Loucy (cell line): ENCODE measurements around the gene GLIPR2.
"Not testable (repeated sequence)": the region's sequence is repeated elsewhere in the genome, so short reads cannot be mapped to it uniquely, and the experiment has no call there.

ENCODE experiments used
- H2AFZ ChIP-seq: fragments of 200-600 bp; sonication (generic); 2 replicates; pipeline ENCODE4 v1.6.0; 2016; ENCODE audit warnings: antibody characterized with exemption, mild to moderate bottlenecking, low read length, moderate library complexity
- H3F3A ChIP-seq: fragments of 200-600 bp; 2 replicates; pipeline ENCODE4 v1.6.0; 2016; ENCODE audit warnings: antibody characterized with exemption, low read depth, mild to moderate bottlenecking
- H3K27me3 ChIP-seq: fragments of 200-600 bp; sonication (generic); 2 replicates; pipeline ENCODE4 v1.6.1; 2014; ENCODE audit warnings: low read length, mild to moderate bottlenecking; ENCODE audit not compliant: insufficient read depth, poor library complexity, severe bottlenecking
- H3K36me3 ChIP-seq: fragments of 200-600 bp; sonication (generic); 2 replicates; pipeline ENCODE4 v1.6.1; 2016; ENCODE audit warnings: low read length; ENCODE audit not compliant: insufficient read depth
- H3K4me1 ChIP-seq: fragments of 200-600 bp; sonication (generic); 2 replicates; pipeline ENCODE4 v1.5.1; 2014; ENCODE audit warnings: low read length, mild to moderate bottlenecking; ENCODE audit not compliant: insufficient read depth, poor library complexity, severe bottlenecking
- H3K4me2 ChIP-seq: fragments of 200-600 bp; sonication (generic); 2 replicates; pipeline ENCODE4 v1.6.0; 2014; ENCODE audit warnings: antibody characterized with exemption, low read length, low read depth, mild to moderate bottlenecking; ENCODE audit not compliant: poor library complexity, severe bottlenecking
- H3K4me3 ChIP-seq: fragments of 200-600 bp; sonication (generic); 2 replicates; pipeline ENCODE4 v1.5.1; 2014; ENCODE audit warnings: low read length, mild to moderate bottlenecking, mixed read lengths; ENCODE audit not compliant: poor library complexity, severe bottlenecking
- H3K79me2 ChIP-seq: fragments of 200-600 bp; sonication (generic); 2 replicates; pipeline ENCODE4 v1.6.1; 2014; ENCODE audit warnings: low read length; ENCODE audit not compliant: insufficient read depth
- H3K9ac ChIP-seq: fragments of 200-600 bp; sonication (generic); 2 replicates; pipeline ENCODE4 v1.6.0; 2014; ENCODE audit warnings: mild to moderate bottlenecking, low read depth, low read length, moderate library complexity; ENCODE audit not compliant: poor library complexity, severe bottlenecking
- H3K9me2 ChIP-seq: fragments of 200-600 bp; sonication (generic); replicated peaks from 2 replicates; pipeline ENCODE4 v1.6.1; 2016; ENCODE audit warnings: low read depth, low read length, mixed read lengths
- H3K9me3 ChIP-seq: fragments of 200-600 bp; sonication (generic); 2 replicates; pipeline ENCODE4 v1.6.1; 2014; ENCODE audit warnings: mild to moderate bottlenecking, antibody characterized with exemption, low read length, low read depth; ENCODE audit not compliant: insufficient read depth
- H4K20me1 ChIP-seq: fragments of 200-600 bp; sonication (generic); 2 replicates; pipeline ENCODE4 v1.6.0; 2014; ENCODE audit warnings: antibody characterized with exemption, low read length, mild to moderate bottlenecking; ENCODE audit not compliant: insufficient read depth, poor library complexity, severe bottlenecking
- CTCF ChIP-seq: fragments of 200-600 bp; sonication (generic); conservative IDR thresholded peaks from 2 replicates; pipeline ENCODE4 v1.5.1; 2014; ENCODE audit warnings: mild to moderate bottlenecking, antibody characterized with exemption, low read length
- EZH2phosphoT487 ChIP-seq: fragments of 200-600 bp; IDR thresholded peaks from 2 replicates; pipeline ENCODE4 v1.6.1; 2018; ENCODE audit warnings: antibody characterized with exemption, mild to moderate bottlenecking, moderate library complexity, borderline replicate concordance

GLIPR2 gene

GRCh38 chr9:36158917-36159316 lies 22.4 kb downstream of the GLIPR2 start:
- Histone ChIP-seq H3K36me3 (no peaks in the 10 kb centered on the region), H3K9ac (no peak overlapping the region), H3K9me2 (no peaks in the 10 kb centered on the region), H3K4me2 (no peak overlapping the region), H3F3A (peaks cover 2% of the 10 kb centered on the region; the same call in 1 of the 2 replicates), H3K4me3 (no peak overlapping the region), H3K4me1 (peaks cover 7% of the 10 kb centered on the region), H3K79me2 (no peaks in the 10 kb centered on the region), H4K20me1 (no peaks in the 10 kb centered on the region), H3K9me3 (peaks cover 5% of the 10 kb centered on the region; the same call in 1 of the 2 replicates), H3K27me3 (no peaks in the 10 kb centered on the region), H2AFZ (no peak overlapping the region)
- no peak for TF ChIP-seq EZH2phosphoT487
- no peak for TF ChIP-seq CTCF

DNA sequence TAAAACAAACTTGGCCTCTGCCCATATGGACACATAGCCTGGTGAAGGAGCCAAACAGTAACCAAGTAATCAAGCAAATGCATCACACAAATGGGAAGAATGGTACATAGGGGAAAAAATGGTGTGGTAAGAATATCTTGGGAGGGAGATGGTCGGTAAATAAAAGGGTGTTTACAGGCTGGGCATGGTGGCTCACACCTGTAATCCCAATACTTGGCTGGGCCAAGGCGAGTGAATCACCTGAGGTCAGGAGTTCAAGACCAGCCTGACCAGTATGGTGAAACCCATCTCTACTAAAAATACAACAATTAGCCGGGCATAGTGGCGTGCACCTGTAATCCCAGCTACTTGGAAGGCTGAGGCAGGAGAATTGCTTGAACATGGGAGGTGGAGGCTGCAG lies 23.0 kb downstream of the GLIPR2 start:
- not testable (repeated sequence) for H3K79me2 ChIP-seq, H3K4me2 ChIP-seq, H2AFZ ChIP-seq, H3K36me3 ChIP-seq, H3K9me2 ChIP-seq, H3K9ac ChIP-seq, H3F3A ChIP-seq, H3K27me3 ChIP-seq, H4K20me1 ChIP-seq, H3K4me1 ChIP-seq, H3K9me3 ChIP-seq, H3K4me3 ChIP-seq

- H3K4me1 ChIP-seq, H3K4me2 ChIP-seq, H2AFZ ChIP-seq, H4K20me1 ChIP-seq, H3F3A ChIP-seq, H3K9ac ChIP-seq, H3K9me3 ChIP-seq, H3K9me2 ChIP-seq, H3K36me3 ChIP-seq, H3K79me2 ChIP-seq, H3K27me3 ChIP-seq, H3K4me3 ChIP-seq: not testable (repeated sequence)
Observed at GRCh38 chr9:36160126-36160525, 23.6 kb downstream of the GLIPR2 start.

DNA sequence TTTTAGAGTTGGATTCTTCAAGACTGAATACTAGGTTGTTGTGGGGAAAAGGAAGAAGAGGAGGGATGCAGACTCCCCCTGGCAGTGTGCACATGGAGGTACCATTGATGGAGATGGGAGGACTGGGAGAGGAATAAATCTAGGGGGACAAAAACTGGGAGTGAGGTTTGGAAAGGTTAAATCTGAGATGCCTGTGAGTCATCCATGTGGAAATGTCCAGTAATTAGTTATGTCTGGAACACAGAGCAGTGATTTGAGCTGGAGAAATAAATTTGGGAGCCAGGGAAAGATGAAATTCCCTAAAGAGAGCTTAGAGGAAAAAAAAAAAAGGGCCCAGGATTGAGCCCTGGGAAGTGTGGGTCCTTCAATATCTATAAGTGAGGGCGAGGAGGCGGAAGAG lies 24.7 kb downstream of the GLIPR2 start:
- Histone ChIP-seq H3K9ac (no peak overlapping the region), H4K20me1 (no peaks in the 10 kb centered on the region), H3K4me2 (no peak overlapping the region), H3K4me3 (no peak overlapping the region), H3K36me3 (no peaks in the 10 kb centered on the region), H3K27me3 (no peaks in the 10 kb centered on the region), H3F3A (no peaks in the 10 kb centered on the region), H3K79me2 (no peaks in the 10 kb centered on the region), H2AFZ (no peak overlapping the region), H3K9me3 (peaks cover 5% of the 10 kb centered on the region; the same call in 1 of the 2 replicates), H3K9me2 (no peaks in the 10 kb centered on the region), H3K4me1 (no peaks in the 10 kb centered on the region)
- no peak for TF ChIP-seq CTCF
